Ishikawa (cell line): Measurements from ENCODE around the gene TBC1D19.

Source experiments
- EP300 ChIP-seq: IDR thresholded peaks from 2 replicates; pipeline ENCODE4 v1.6.1; 2012; ENCODE audit warnings: borderline replicate concordance
- MAX ChIP-seq: IDR thresholded peaks from 2 replicates; pipeline ENCODE4 v1.6.1; 2012
- REST ChIP-seq: IDR thresholded peaks from 2 replicates; pipeline ENCODE4 v1.6.1; 2012; ENCODE audit warnings: low read depth, mild to moderate bottlenecking
- YY1 ChIP-seq: IDR thresholded peaks from 2 replicates; pipeline ENCODE4 v1.6.1; 2012; ENCODE audit warnings: low read depth

- TF ChIP-seq MAX (no peak), REST (no peak), EP300 (no peak), YY1 (no peak)
Measured at GRCh38 chr4:26803211-26803861, 219.5 kb downstream of the TBC1D19 start.
